Measurements from ENCODE around the gene AHNAK.

DNA sequence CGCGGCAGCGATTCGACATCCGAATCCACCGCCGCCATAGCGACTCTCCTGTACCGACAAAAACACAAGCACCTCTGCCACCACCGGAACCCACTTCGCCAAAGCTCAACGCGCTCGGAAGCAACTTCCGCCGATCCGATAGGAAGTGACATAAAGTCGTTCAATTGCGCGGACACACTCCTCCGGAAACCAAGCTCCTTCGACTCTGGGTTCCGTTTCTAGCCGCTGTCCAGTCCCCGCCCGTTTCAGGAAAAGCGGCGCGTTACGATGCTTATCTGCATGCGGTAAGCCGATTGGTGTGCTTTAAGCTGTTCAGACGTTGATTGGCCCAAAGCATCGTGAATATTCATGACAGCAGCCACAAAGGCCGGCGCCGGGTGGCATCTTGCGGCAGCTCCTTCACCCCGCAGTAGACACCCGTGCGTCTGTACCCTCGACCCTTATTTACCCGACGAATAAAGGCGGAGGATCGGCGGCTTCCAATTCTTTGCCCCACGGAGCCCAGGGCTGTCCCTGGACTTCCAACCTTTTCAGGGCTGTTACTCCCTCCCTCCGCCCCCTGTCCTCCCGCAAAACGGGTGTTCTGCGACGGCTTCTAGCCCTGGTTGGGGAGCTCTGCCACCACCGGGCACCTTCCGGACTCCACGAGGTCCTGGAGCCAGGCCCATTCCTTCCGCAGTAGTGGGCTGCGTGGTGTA, 45.0 kb upstream of the AHNAK start, which contains the start of gene TUT1:
- TF ChIP-seq, protein P1, sequence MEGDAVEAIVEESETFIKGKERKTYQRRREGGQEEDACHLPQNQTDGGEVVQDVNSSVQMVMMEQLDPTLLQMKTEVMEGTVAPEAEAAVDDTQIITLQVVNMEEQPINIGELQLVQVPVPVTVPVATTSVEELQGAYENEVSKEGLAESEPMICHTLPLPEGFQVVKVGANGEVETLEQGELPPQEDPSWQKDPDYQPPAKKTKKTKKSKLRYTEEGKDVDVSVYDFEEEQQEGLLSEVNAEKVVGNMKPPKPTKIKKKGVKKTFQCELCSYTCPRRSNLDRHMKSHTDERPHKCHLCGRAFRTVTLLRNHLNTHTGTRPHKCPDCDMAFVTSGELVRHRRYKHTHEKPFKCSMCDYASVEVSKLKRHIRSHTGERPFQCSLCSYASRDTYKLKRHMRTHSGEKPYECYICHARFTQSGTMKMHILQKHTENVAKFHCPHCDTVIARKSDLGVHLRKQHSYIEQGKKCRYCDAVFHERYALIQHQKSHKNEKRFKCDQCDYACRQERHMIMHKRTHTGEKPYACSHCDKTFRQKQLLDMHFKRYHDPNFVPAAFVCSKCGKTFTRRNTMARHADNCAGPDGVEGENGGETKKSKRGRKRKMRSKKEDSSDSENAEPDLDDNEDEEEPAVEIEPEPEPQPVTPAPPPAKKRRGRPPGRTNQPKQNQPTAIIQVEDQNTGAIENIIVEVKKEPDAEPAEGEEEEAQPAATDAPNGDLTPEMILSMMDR (conservative IDR thresholded peaks at IDR 0.05; ENCODE audit: low read length): 0 out of 2 replicates have a peak, but pooled peaks have one; percentile 7
- no peak for TF ChIP-seq EZH2phosphoT487 (IDR thresholded peaks at IDR 0.05; ENCODE audit: borderline replicate concordance, low read depth, low read length)

All from OCI-LY7 (cell line).